GM10248 (cell line): ENCODE measurements around the gene EEF2K.
"Not testable (repeated sequence)": the region's sequence is repeated elsewhere in the genome, so short reads cannot be mapped to it uniquely, and the experiment has no call there.

Source experiments
- CTCF ChIA-PET: fragments of 300-600 bp; sonication (Branson Sonifier 250); formaldehyde crosslinking; extraction: SDS; loops from one replicate; lab custom pipeline; 2021; ENCODE audit warnings: antibody characterized with exemption; lab: Yijun Ruan, JAX
- POLR2A ChIA-PET: fragments of 350-650 bp; sonication (Branson Sonifier 250); formaldehyde crosslinking; extraction: SDS; loops from one replicate; lab custom pipeline; 2020; ENCODE audit warnings: antibody characterized with exemption; lab: Yijun Ruan, JAX
- DNase-seq: peaks from one replicate; pipeline ENCODE4 v3.0.0; 2012; ENCODE audit errors: extremely low spot score
- CTCF ChIP-seq: IDR thresholded peaks from 2 replicates; pipeline ENCODE4 v1.5.1; 2012; ENCODE audit warnings: mild to moderate bottlenecking, low read depth; ENCODE audit errors: extremely low read depth, missing control alignments, control extremely low read depth

The EEF2K gene

GRCh38 chr16:22300427-22301071 lies 94.5 kb downstream of the EEF2K start:
- peak; percentile 62 for TF ChIP-seq CTCF
- ChIA-PET CTCF (interaction anchor here (0.7 to 7.2 kb wide), 20 partner anchors 8 to 298 kb away, joined by 3 to 85 read pairs (median 4); partner anchors contain the start of gene EEF2K), POLR2A (interaction anchor here (0.6 kb wide), 1 partner anchor 36 kb away, joined by 6 read pairs; no protein-coding TSS in a partner anchor)
- peak; percentile 54 for DNase-seq

GRCh38 chr16:22301423-22301822 lies 95.3 kb downstream of the EEF2K start:
- DNase-seq, POLR2A ChIA-PET: not testable (repeated sequence)
- CTCF ChIA-PET = interaction anchor here (1.2 to 7.2 kb wide), 5 partner anchors 18 to 106 kb away, joined by 3 to 85 read pairs (median 11); partner anchors contain the start of gene EEF2K

GRCh38 chr16:22302776-22303363 lies 96.8 kb downstream of the EEF2K start:
- ChIA-PET POLR2A (no interaction called here), CTCF (interaction anchor here (1.1 kb wide), 1 partner anchor 16 kb away, joined by 3 read pairs; no protein-coding TSS in a partner anchor)
- no peak for TF ChIP-seq CTCF
- DNase-seq = no peak

- no peak for DNase-seq
- ChIA-PET POLR2A (no interaction called here), CTCF (interaction anchor here (1.1 to 1.7 kb wide), 3 partner anchors 14 to 16 kb away, joined by 3 to 5 read pairs (median 4); no protein-coding TSS in a partner anchor)
- TF ChIP-seq CTCF = no peak
These were observed 98.3 kb downstream of the EEF2K start for GRCh38 chr16:22304411-22304810.

GRCh38 chr16:22306788-22307187 lies 100.7 kb downstream of the EEF2K start:
- no peak for TF ChIP-seq CTCF
- POLR2A ChIA-PET = no interaction called here
- no peak for DNase-seq
- CTCF ChIA-PET = interaction anchor here (1.8 to 2.2 kb wide), 2 partner anchors 13 to 15 kb away, joined by 4 to 7 read pairs; no protein-coding TSS in a partner anchor

- TF ChIP-seq CTCF = no peak
- ChIA-PET POLR2A (no interaction called here), CTCF (interaction anchor here (2.0 to 2.5 kb wide), 3 partner anchors 8 to 13 kb away, joined by 7 to 8 read pairs (median 7); no protein-coding TSS in a partner anchor)
- DNase-seq = no peak
These were observed 101.8 kb downstream of the EEF2K start for GRCh38 chr16:22307838-22308237.
